Prostate gland (tissue), 2 donors: ENCODE results near the gene EYA4. TPM values are rescaled to one million over a fixed set of nuclear protein-coding genes. Genes with fewer than 3 reads are reported as not detected.

Experiments
- DNase-seq: peaks from one replicate; pipeline ENCODE4 v3.0.0-alpha.2; 2019; ENCODE audit warnings: low spot score
- H3K27ac ChIP-seq, 2 donors: fragments of 200-600 bp; sonication (generic); 2 replicates each; pipeline ENCODE4 v1.5.1; 2017 to 2019
- H3K27me3 ChIP-seq: fragments of 200-600 bp; sonication (generic); replicated peaks from 2 replicates; pipeline ENCODE4 v1.5.1; 2019; ENCODE audit not compliant: insufficient read depth
- H3K36me3 ChIP-seq, 2 donors: fragments of 200-600 bp; sonication (generic); 1 replicate in 1 of 2; 2 replicates in 1 of 2; pipeline versions ENCODE4 v1.5.1 to v1.8.1; 2017 to 2019
- H3K4me1 ChIP-seq: fragments of 200-600 bp; sonication (generic); replicated peaks from 2 replicates; pipeline ENCODE4 v1.5.1; 2019
- H3K4me3 ChIP-seq, 2 donors: fragments of 200-600 bp; sonication (generic); 2 replicates each; pipeline ENCODE4 v1.5.1; 2017 to 2019
- H3K9me3 ChIP-seq: fragments of 200-600 bp; sonication (generic); 2 replicates; pipeline ENCODE4 v1.5.1; 2017
- CTCF ChIP-seq, 4 experiments: fragments of 200-600 bp in 2 of 4; fragments of 450-650 bp in 2 of 4; sonication (generic) in 2 of 4; IDR thresholded peaks; 1 replicate in 3 of 4; 2 replicates in 1 of 4; pipeline ENCODE4 v1.5.1; 2016 to 2019; ENCODE audit warnings: antibody characterized with exemption in 4 of 4, mild to moderate bottlenecking in 2 of 4, moderate library complexity in 2 of 4
- POLR2A ChIP-seq: fragments of 450-650 bp; IDR thresholded peaks from one replicate; pipeline ENCODE4 v1.6.1; 2016; ENCODE audit warnings: antibody characterized with exemption, mild to moderate bottlenecking
- POLR2AphosphoS5 ChIP-seq: sonication (generic); formaldehyde crosslinking; IDR thresholded peaks from one replicate; pipeline ENCODE4 v1.6.1; 2017; ENCODE audit warnings: antibody characterized with exemption
- WGBS: methylation state at CpG from one replicate; pipeline ENCODE4 v1.1.5; 2018; 5-methylcytosine and 5-hydroxymethylcytosine counted together
- intact Hi-C: fragments of 100-400 bp; cut with DNase I; formaldehyde crosslinking; loops from one replicate; pipeline ENCODE4 v1.14.2; 2022
- total RNA-seq, 2 donors: library from RNA; depleted of rRNA; stranded (reverse); fragments of >200 nt; gene quantifications; one replicate each; pipeline ENCODE4 v1.1.0, GENCODE V29; 2016

The EYA4 gene
- total RNA-seq, 2 donors from 2014 or later, result 4.1 to 7.3 TPM

GRCh38 chr6:133298335-133298734 is 57.2 kb downstream of the EYA4 start:
- no peaks in the 10 kb centered on the region for H3K9me3 ChIP-seq
- no peak for DNase-seq
- TF ChIP-seq CTCF (IDR thresholded peaks at IDR 0.05), result no peak
- WGBS, result 61% methylated on average over 3 of the region's 3 CpGs
- H3K4me1 ChIP-seq, result no peaks in the 10 kb centered on the region
- H3K4me3 ChIP-seq, result no peak overlapping the region
- intact Hi-C loops, result no loop called here
- no peak overlapping the region for H3K27ac ChIP-seq
- H3K36me3 ChIP-seq, result no peaks in the 10 kb centered on the region
- H3K27me3 ChIP-seq, result no peaks in the 10 kb centered on the region

GRCh38 chr6:133298801-133299200 is 57.6 kb downstream of the EYA4 start:
- Histone ChIP-seq H3K4me3 (no peak overlapping the region), H3K9me3 (no peaks in the 10 kb centered on the region), H3K36me3 (no peaks in the 10 kb centered on the region), H3K27me3 (no peaks in the 10 kb centered on the region), H3K27ac (no peak overlapping the region), H3K4me1 (no peaks in the 10 kb centered on the region)
- TF ChIP-seq POLR2A, result no peak
- TF ChIP-seq CTCF (IDR thresholded peaks at IDR 0.05), result no peak
- no peak for TF ChIP-seq POLR2AphosphoS5
- WGBS, result 54% methylated on average over 4 of the region's 4 CpGs
- DNase-seq, result no peak
- intact Hi-C loops, result no loop called here

- H3K27me3 ChIP-seq, result no peaks in the 10 kb centered on the region
- H3K36me3 ChIP-seq, result no peaks in the 10 kb centered on the region
- no peaks in the 10 kb centered on the region for H3K9me3 ChIP-seq
- intact Hi-C loops, result loop anchor here (10.0 kb wide), 1 partner anchor 56 kb away; the partner anchor contains the start of gene EYA4
- 73% methylated on average over 3 of the region's 3 CpGs for WGBS
- no peaks in the 10 kb centered on the region for H3K4me1 ChIP-seq
- TF ChIP-seq POLR2A (no peak), POLR2AphosphoS5 (no peak), CTCF (IDR thresholded peaks at IDR 0.05) (no peak)
- no peak for DNase-seq
- no peak overlapping the region for H3K4me3 ChIP-seq
- H3K27ac ChIP-seq, result no peak overlapping the region
These were observed 59.7 kb downstream of the EYA4 start for GRCh38 chr6:133300896-133301295.

GRCh38 chr6:133301835-133302234 is 60.7 kb downstream of the EYA4 start:
- WGBS, result 89% methylated on average over 5 of the region's 5 CpGs
- no peaks in the 10 kb centered on the region for H3K9me3 ChIP-seq
- no peak overlapping the region for H3K4me3 ChIP-seq
- no peaks in the 10 kb centered on the region for H3K36me3 ChIP-seq
- intact Hi-C loops, result loop anchor here (10.0 kb wide), 1 partner anchor 57 kb away; the partner anchor contains the start of gene EYA4
- no peaks in the 10 kb centered on the region for H3K4me1 ChIP-seq
- H3K27me3 ChIP-seq, result no peaks in the 10 kb centered on the region
- TF ChIP-seq POLR2A (no peak), CTCF (IDR thresholded peaks at IDR 0.05) (no peak), POLR2AphosphoS5 (no peak)
- H3K27ac ChIP-seq, result no peak overlapping the region
- no peak for DNase-seq

GRCh38 chr6:133306931-133307330 is 65.8 kb downstream of the EYA4 start:
- Histone ChIP-seq H3K27me3 (no peaks in the 10 kb centered on the region), H3K9me3 (no peaks in the 10 kb centered on the region), H3K27ac (no peak overlapping the region), H3K4me3 (no peak overlapping the region), H3K36me3 (no peaks in the 10 kb centered on the region), H3K4me1 (no peaks in the 10 kb centered on the region)
- 25% methylated on average over 5 of the region's 5 CpGs for WGBS
- TF ChIP-seq POLR2A (no peak), POLR2AphosphoS5 (no peak), CTCF (IDR thresholded peaks at IDR 0.05) (no peak)
- no peak for DNase-seq
- intact Hi-C loops, result loop anchor here (10.0 kb wide), 1 partner anchor 62 kb away; the partner anchor contains the start of gene EYA4
